ENCODE results near the gene SOX2. TPM values are rescaled to one million over a fixed set of nuclear protein-coding genes. Genes with fewer than 3 reads are reported as not detected.

Gene SOX2
- total RNA-seq, 1 donor from 2014 or later, result not detected

- intact Hi-C loops (cut with micrococcal nuclease), result no loop called here
These were observed 8.4 kb downstream of the SOX2 start for GRCh38 chr3:181719991-181720680.

- intact Hi-C loops (cut with micrococcal nuclease), result no loop called here
These were observed 9.5 kb downstream of the SOX2 start for GRCh38 chr3:181721046-181721875.

GRCh38 chr3:181722156-181722555, 10.4 kb downstream of the SOX2 start:
- intact Hi-C loops (cut with micrococcal nuclease), result no loop called here

- intact Hi-C loops (cut with micrococcal nuclease), result no loop called here
These were observed 11.2 kb downstream of the SOX2 start for GRCh38 chr3:181722766-181723425.

- intact Hi-C loops (cut with micrococcal nuclease), result loop anchor here (1.0 to 2.0 kb wide), 2 partner anchors 8 to 13 kb away; partner anchors contain the start of gene SOX2
These were observed 12.0 kb downstream of the SOX2 start for GRCh38 chr3:181723625-181724191.

- intact Hi-C loops (cut with micrococcal nuclease), result loop anchor here (1.0 to 2.0 kb wide), 2 partner anchors 9 to 14 kb away; partner anchors contain the start of gene SOX2
These were observed 12.7 kb downstream of the SOX2 start for GRCh38 chr3:181724192-181724965.

- intact Hi-C loops (cut with micrococcal nuclease), result loop anchor here (2.0 to 5.0 kb wide), 3 partner anchors 14 to 957 kb away; partner anchors contain the start of gene SOX2
These were observed 13.5 kb downstream of the SOX2 start for GRCh38 chr3:181725131-181725731.

GRCh38 chr3:181725830-181726229, 14.1 kb downstream of the SOX2 start:
- intact Hi-C loops (cut with micrococcal nuclease), result loop anchor here (2.0 to 5.0 kb wide), 3 partner anchors 15 to 956 kb away; partner anchors contain the start of gene SOX2

GRCh38 chr3:181726351-181727330, 14.9 kb downstream of the SOX2 start:
- intact Hi-C loops (cut with micrococcal nuclease), result loop anchor here (1.0 to 5.0 kb wide), 3 partner anchors 26 to 956 kb away; no protein-coding TSS in a partner anchor

GRCh38 chr3:181727341-181728032, 15.8 kb downstream of the SOX2 start:
- intact Hi-C loops (cut with micrococcal nuclease), result loop anchor here (1.0 to 5.0 kb wide), 4 partner anchors 15 to 955 kb away; no protein-coding TSS in a partner anchor

GRCh38 chr3:181728470-181729340, 17.0 kb downstream of the SOX2 start:
- intact Hi-C loops (cut with micrococcal nuclease), result loop anchor here (1.0 to 5.0 kb wide), 3 partner anchors 16 to 954 kb away; no protein-coding TSS in a partner anchor

GRCh38 chr3:181729341-181729869, 17.7 kb downstream of the SOX2 start:
- intact Hi-C loops (cut with micrococcal nuclease), result loop anchor here (5.0 kb wide), 2 partner anchors 37 to 953 kb away; no protein-coding TSS in a partner anchor

GRCh38 chr3:181730316-181730715, 18.6 kb downstream of the SOX2 start:
- intact Hi-C loops (cut with micrococcal nuclease), result no loop called here

GRCh38 chr3:181730934-181731333, 19.2 kb downstream of the SOX2 start:
- intact Hi-C loops (cut with micrococcal nuclease), result no loop called here

- intact Hi-C loops (cut with micrococcal nuclease), result no loop called here
These were observed 24.2 kb downstream of the SOX2 start for GRCh38 chr3:181735911-181736310.

GRCh38 chr3:181738551-181738950, 26.8 kb downstream of the SOX2 start:
- intact Hi-C loops (cut with micrococcal nuclease), result no loop called here

- intact Hi-C loops (cut with micrococcal nuclease), result no loop called here
These were observed 27.9 kb downstream of the SOX2 start for GRCh38 chr3:181739628-181740027.
